HEK293 (cell line): ENCODE measurements around the gene FBXO42.

ENCODE experiments used
- ZNF184 ChIP-seq: fragments of 450-650 bp; IDR thresholded peaks from 2 replicates; pipeline ENCODE4 v1.5.1; 2018; ENCODE audit warnings: missing biosample characterization, mild to moderate bottlenecking, missing genetic modification characterization
- TF ChIP-seq, protein P1 (sequence below): fragments of 450-650 bp; formaldehyde crosslinking; IDR thresholded peaks from 2 replicates; pipeline ENCODE4 v1.5.1; 2016; ENCODE audit warnings: missing biosample characterization, missing genetic modification characterization

DNA sequence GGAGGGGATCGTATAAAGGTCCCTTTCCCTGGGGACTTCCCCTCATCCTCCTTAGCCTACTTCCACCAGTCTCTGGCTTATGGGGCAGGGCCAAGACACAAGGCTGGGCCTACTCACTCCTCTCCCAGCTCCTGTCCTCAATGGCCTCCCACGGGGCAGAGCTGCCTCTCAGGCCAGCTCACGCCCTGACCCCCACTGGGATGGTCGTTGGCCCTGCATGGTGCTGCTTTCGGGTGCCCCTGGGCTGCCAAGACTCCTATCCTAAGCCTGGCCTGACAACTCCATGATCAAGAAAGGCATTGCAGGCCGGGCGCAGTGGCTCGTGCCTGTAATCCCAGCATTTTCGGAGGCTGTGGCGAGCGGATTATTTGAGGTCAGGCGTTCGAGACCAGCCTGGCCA lies 121.5 kb downstream of the FBXO42 start:
- TF ChIP-seq ZNF184 (tag by site-specific recombination): no peak
- TF ChIP-seq, protein P1, sequence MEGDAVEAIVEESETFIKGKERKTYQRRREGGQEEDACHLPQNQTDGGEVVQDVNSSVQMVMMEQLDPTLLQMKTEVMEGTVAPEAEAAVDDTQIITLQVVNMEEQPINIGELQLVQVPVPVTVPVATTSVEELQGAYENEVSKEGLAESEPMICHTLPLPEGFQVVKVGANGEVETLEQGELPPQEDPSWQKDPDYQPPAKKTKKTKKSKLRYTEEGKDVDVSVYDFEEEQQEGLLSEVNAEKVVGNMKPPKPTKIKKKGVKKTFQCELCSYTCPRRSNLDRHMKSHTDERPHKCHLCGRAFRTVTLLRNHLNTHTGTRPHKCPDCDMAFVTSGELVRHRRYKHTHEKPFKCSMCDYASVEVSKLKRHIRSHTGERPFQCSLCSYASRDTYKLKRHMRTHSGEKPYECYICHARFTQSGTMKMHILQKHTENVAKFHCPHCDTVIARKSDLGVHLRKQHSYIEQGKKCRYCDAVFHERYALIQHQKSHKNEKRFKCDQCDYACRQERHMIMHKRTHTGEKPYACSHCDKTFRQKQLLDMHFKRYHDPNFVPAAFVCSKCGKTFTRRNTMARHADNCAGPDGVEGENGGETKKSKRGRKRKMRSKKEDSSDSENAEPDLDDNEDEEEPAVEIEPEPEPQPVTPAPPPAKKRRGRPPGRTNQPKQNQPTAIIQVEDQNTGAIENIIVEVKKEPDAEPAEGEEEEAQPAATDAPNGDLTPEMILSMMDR: no peak
